Fibroblast of mammary gland (primary cell): ENCODE data around the gene MYO1E.

ENCODE experiments used
- DNase-seq: peaks from one replicate; pipeline ENCODE4 v3.0.0-alpha.2; 2010; ENCODE audit warnings: low read depth
- H3K4me3 ChIP-seq: 2 replicates; pipeline ENCODE4 v1.5.1; 2011; ENCODE audit warnings: low read depth, mild to moderate bottlenecking, low read length, moderate library complexity; ENCODE audit not compliant: control insufficient read depth
- TF ChIP-seq, protein P1 (sequence below): conservative IDR thresholded peaks from 2 replicates; pipeline ENCODE4 v1.5.1; 2011; ENCODE audit warnings: low read depth, low read length, inconsistent platforms; ENCODE audit not compliant: control insufficient read depth, insufficient read depth

Gene MYO1E

GRCh38 chr15:59257140-59257539 is 115.5 kb downstream of the MYO1E start:
- DNase-seq, result no peak
- TF ChIP-seq, protein P1, sequence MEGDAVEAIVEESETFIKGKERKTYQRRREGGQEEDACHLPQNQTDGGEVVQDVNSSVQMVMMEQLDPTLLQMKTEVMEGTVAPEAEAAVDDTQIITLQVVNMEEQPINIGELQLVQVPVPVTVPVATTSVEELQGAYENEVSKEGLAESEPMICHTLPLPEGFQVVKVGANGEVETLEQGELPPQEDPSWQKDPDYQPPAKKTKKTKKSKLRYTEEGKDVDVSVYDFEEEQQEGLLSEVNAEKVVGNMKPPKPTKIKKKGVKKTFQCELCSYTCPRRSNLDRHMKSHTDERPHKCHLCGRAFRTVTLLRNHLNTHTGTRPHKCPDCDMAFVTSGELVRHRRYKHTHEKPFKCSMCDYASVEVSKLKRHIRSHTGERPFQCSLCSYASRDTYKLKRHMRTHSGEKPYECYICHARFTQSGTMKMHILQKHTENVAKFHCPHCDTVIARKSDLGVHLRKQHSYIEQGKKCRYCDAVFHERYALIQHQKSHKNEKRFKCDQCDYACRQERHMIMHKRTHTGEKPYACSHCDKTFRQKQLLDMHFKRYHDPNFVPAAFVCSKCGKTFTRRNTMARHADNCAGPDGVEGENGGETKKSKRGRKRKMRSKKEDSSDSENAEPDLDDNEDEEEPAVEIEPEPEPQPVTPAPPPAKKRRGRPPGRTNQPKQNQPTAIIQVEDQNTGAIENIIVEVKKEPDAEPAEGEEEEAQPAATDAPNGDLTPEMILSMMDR, result no peak
- H3K4me3 ChIP-seq, result no peak overlapping the region

GRCh38 chr15:59256482-59256881 is 116.2 kb downstream of the MYO1E start:
- no peak overlapping the region for H3K4me3 ChIP-seq
- TF ChIP-seq, protein P1, result no peak
- no peak for DNase-seq

GRCh38 chr15:59255680-59256336 is 116.9 kb downstream of the MYO1E start:
- no peak for DNase-seq
- TF ChIP-seq, protein P1, result no peak
- no peak overlapping the region for H3K4me3 ChIP-seq

DNA sequence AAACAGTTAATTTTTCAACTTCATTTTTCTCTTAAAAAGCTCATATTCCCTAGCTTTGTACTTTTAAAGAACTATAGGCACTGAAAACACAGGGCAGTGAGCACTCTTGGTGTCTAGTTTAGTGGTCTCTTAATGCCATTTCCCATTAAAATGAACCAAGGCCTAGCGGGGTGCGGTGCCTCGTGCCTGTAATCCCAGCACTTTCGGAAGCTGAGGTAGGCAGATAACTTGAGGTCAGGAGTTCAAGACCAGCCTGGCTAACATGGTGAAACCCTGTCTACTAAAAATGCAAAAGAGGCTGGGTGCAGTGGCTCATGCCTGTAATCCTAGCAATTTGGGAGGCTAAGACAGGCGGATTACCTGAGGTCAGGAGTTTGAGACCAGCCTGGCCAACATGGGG is 120.5 kb downstream of the MYO1E start:
- DNase-seq, result no peak
- H3K4me3 ChIP-seq, result no peak overlapping the region
- TF ChIP-seq, protein P1, result no peak

GRCh38 chr15:59251001-59251845 is 121.4 kb downstream of the MYO1E start:
- TF ChIP-seq, protein P1, result no peak
- DNase-seq, result no peak
- H3K4me3 ChIP-seq, result no peak overlapping the region

GRCh38 chr15:59250249-59250648 is 122.4 kb downstream of the MYO1E start:
- no peak overlapping the region for H3K4me3 ChIP-seq
- TF ChIP-seq, protein P1, result no peak
- no peak for DNase-seq
